ENCODE results near the gene TGFA. TPM values are rescaled to one million over a fixed set of nuclear protein-coding genes. Genes with fewer than 3 reads are reported as not detected.

The TGFA gene
- total and polyA plus RNA-seq, 2 experiments from 2014 or later = 2.6 to 5.6 TPM

DNA sequence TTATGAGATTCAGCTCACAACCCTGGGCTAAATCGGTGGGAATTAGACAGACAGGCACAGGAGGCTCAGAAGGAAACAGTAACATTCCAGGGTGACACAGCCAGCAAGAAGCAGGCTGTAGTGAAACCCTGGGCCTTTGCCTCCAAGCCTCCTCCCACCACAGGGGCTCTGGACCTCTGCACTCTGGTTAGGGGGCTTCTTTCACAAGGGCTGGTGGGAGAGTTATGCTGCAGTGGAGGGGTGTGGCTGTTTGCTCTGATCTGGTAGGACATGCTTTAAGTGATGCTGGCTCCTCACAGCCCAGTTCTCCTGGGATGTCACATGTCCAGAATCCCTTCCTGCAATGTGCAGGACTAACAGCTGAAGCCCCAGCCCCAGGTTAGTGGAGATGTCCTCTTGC is 109.9 kb downstream of the TGFA start:
- H3K27ac ChIP-seq = no peak overlapping the region
- H3K79me2 ChIP-seq = no peaks in the 10 kb centered on the region
- H3K36me3 ChIP-seq (replicated peaks; ENCODE audit: insufficient read depth, low read depth) = no peaks in the 10 kb centered on the region
- H3K4me1 ChIP-seq (ENCODE audit: insufficient read depth) = no peaks in the 10 kb centered on the region
- H3K27me3 ChIP-seq = no peaks in the 10 kb centered on the region
- no peak for DNase-seq (ENCODE audit: low spot score)
- 80% methylated on average over 1 of the region's 1 CpG for whole genome bisulfite sequencing (ENCODE audit: low lambda C conversion rate, missing lambda C conversion rate)
- TF ChIP-seq, protein P1, sequence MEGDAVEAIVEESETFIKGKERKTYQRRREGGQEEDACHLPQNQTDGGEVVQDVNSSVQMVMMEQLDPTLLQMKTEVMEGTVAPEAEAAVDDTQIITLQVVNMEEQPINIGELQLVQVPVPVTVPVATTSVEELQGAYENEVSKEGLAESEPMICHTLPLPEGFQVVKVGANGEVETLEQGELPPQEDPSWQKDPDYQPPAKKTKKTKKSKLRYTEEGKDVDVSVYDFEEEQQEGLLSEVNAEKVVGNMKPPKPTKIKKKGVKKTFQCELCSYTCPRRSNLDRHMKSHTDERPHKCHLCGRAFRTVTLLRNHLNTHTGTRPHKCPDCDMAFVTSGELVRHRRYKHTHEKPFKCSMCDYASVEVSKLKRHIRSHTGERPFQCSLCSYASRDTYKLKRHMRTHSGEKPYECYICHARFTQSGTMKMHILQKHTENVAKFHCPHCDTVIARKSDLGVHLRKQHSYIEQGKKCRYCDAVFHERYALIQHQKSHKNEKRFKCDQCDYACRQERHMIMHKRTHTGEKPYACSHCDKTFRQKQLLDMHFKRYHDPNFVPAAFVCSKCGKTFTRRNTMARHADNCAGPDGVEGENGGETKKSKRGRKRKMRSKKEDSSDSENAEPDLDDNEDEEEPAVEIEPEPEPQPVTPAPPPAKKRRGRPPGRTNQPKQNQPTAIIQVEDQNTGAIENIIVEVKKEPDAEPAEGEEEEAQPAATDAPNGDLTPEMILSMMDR (IDR thresholded peaks at IDR 0.05; ENCODE audit: poor library complexity) = no peak
- TF ChIP-seq EZH2 (IDR thresholded peaks at IDR 0.05; ENCODE audit: borderline replicate concordance) = no peak
- TF ChIP-seq EZH2phosphoT487 (IDR thresholded peaks at IDR 0.05; ENCODE audit: low read depth, severe bottlenecking, unreplicated experiment) = no peak
- H3K4me2 ChIP-seq = no peak overlapping the region
- no peaks in the 10 kb centered on the region for H4K20me1 ChIP-seq (ENCODE audit: insufficient read depth, poor library complexity, severe bottlenecking)
- H3K9me2 ChIP-seq (replicated peaks; ENCODE audit: insufficient read depth) = no peaks in the 10 kb centered on the region
- H2AFZ ChIP-seq = no peak overlapping the region
- no peaks in the 10 kb centered on the region for H3K9me3 ChIP-seq (ENCODE audit: low read depth)
- no peak overlapping the region for H3K4me3 ChIP-seq

DNA sequence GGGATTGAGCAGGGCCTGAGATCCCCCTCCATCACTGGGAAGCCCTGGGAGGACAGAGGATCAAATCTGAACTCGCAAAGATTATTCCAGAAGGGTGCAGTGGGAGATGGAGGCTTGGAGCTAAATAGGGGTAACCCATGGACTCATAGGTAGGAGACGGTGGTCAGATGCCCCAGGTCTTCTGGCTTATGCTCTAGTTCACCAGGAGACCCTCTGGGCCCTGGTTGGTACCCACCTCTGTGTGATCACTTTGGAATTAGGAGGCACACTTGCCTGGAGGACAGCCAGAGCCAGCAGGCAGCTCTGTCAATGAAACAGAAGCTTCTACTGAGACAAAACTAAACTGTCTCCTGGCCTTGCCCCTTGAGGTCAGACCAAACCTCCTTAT is 110.6 kb downstream of the TGFA start:
- H3K4me1 ChIP-seq (ENCODE audit: insufficient read depth) = no peaks in the 10 kb centered on the region
- no peak overlapping the region for H3K4me3 ChIP-seq
- 74% methylated on average over 2 of the region's 2 CpGs for WGBS (ENCODE audit: low lambda C conversion rate, missing lambda C conversion rate)
- no peaks in the 10 kb centered on the region for H3K27me3 ChIP-seq
- no peaks in the 10 kb centered on the region for H3K79me2 ChIP-seq
- no peaks in the 10 kb centered on the region for H4K20me1 ChIP-seq (ENCODE audit: insufficient read depth, poor library complexity, severe bottlenecking)
- no peaks in the 10 kb centered on the region for H3K9me3 ChIP-seq (ENCODE audit: low read depth)
- DNase-seq (ENCODE audit: low spot score) = no peak
- H2AFZ ChIP-seq = no peak overlapping the region
- H3K36me3 ChIP-seq (replicated peaks; ENCODE audit: insufficient read depth, low read depth) = no peaks in the 10 kb centered on the region
- no peak for TF ChIP-seq EZH2 (IDR thresholded peaks at IDR 0.05; ENCODE audit: borderline replicate concordance)
- no peak for TF ChIP-seq EZH2phosphoT487 (IDR thresholded peaks at IDR 0.05; ENCODE audit: low read depth, severe bottlenecking, unreplicated experiment)
- TF ChIP-seq, protein P1 (IDR thresholded peaks at IDR 0.05; ENCODE audit: poor library complexity) = no peak
- no peak overlapping the region for H3K4me2 ChIP-seq
- H3K27ac ChIP-seq = no peak overlapping the region
- H3K9me2 ChIP-seq (replicated peaks; ENCODE audit: insufficient read depth) = no peaks in the 10 kb centered on the region

DNA sequence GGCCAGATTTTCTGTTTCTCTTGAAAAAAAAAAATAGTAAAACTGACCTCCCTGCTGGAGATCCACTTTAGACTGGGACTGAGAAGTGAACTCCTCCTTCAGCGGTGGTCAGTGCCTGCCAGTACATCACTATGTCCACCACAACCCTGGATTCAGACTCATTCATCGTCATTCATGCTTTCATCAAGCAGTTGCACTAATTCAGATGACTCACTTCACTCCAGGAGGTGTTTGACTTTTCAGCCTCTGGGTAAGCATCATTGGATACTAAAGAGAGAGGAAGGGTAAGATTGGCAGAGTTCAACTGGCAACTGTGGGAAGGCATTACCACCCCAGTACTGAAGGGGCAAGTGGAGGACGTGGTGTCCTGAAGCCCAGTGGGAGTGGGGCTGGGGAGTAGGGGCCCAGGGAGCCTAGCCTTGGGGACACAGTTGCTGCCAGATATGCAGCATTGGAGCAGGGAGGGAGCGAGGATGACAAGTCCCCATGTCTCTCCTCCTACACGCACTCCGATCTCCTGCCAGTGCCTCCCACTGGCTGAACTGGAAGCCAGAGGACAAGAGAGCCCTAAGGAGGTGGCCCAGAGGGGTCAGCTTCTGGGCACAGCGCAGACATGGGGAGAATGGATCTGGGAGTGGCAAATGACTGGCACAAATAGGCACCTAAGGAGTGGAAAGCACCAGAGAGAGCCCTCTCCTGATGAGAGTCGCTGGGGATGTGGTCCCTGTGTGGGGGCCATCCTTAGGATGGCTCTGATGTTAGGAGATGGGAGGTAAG is 111.1 kb downstream of the TGFA start:
- no peaks in the 10 kb centered on the region for H4K20me1 ChIP-seq (ENCODE audit: insufficient read depth, poor library complexity, severe bottlenecking)
- H3K9me2 ChIP-seq (replicated peaks; ENCODE audit: insufficient read depth) = no peaks in the 10 kb centered on the region
- no peak overlapping the region for H3K4me2 ChIP-seq
- no peak overlapping the region for H3K4me3 ChIP-seq
- no peak for TF ChIP-seq EZH2 (IDR thresholded peaks at IDR 0.05; ENCODE audit: borderline replicate concordance)
- no peaks in the 10 kb centered on the region for H3K79me2 ChIP-seq
- H3K36me3 ChIP-seq (replicated peaks; ENCODE audit: insufficient read depth, low read depth) = no peaks in the 10 kb centered on the region
- no peak overlapping the region for H2AFZ ChIP-seq
- WGBS (ENCODE audit: low lambda C conversion rate, missing lambda C conversion rate) = 93% methylated on average over 8 of the region's 8 CpGs
- H3K27me3 ChIP-seq = no peaks in the 10 kb centered on the region
- no peak for DNase-seq (ENCODE audit: low spot score)
- no peaks in the 10 kb centered on the region for H3K4me1 ChIP-seq (ENCODE audit: insufficient read depth)
- H3K9me3 ChIP-seq (ENCODE audit: low read depth) = no peaks in the 10 kb centered on the region
- H3K27ac ChIP-seq = no peak overlapping the region

DNA sequence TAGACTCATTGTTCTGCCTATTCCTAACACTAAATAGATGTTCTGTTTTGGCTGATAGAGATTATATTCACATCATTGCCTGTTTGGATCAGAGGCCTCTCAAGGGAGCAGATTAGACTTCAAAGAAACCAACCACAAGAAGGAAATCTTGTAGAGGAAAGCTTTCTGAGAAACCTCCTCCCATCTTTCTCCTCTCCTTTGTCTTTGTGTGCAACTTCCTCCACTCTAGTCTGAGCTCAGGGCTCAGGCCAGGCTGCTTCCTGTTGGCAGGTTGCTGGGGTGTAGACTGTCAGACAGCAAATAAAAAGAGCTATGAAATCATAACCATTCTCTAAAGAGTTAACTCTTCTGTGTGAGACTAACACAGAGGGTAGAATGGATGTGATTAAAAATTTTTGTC is 113.0 kb downstream of the TGFA start:
- Histone ChIP-seq H3K9me2 (replicated peaks; ENCODE audit: insufficient read depth) (no peaks in the 10 kb centered on the region), H3K79me2 (no peaks in the 10 kb centered on the region), H3K9me3 (ENCODE audit: low read depth) (no peaks in the 10 kb centered on the region), H3K36me3 (replicated peaks; ENCODE audit: insufficient read depth, low read depth) (no peaks in the 10 kb centered on the region), H2AFZ (no peak overlapping the region), H3K4me3 (no peak overlapping the region), H3K27ac (no peak overlapping the region), H3K4me1 (ENCODE audit: insufficient read depth) (no peaks in the 10 kb centered on the region), H3K27me3 (peaks cover 5% of the 10 kb centered on the region), H3K4me2 (no peak overlapping the region), H4K20me1 (ENCODE audit: insufficient read depth, poor library complexity, severe bottlenecking) (no peaks in the 10 kb centered on the region)
- no peak for DNase-seq (ENCODE audit: low spot score)
- TF ChIP-seq, protein P1 (IDR thresholded peaks at IDR 0.05; ENCODE audit: poor library complexity) = no peak
- TF ChIP-seq EZH2phosphoT487 (IDR thresholded peaks at IDR 0.05; ENCODE audit: low read depth, severe bottlenecking, unreplicated experiment) (no peak), EZH2 (IDR thresholded peaks at IDR 0.05; ENCODE audit: borderline replicate concordance) (no peak)

Data from hepatocyte (in vitro differentiated cells).